ENCODE results near the gene SLC39A5. TPM values are rescaled to one million over a fixed set of nuclear protein-coding genes. Genes with fewer than 3 reads are reported as not detected.

SLC39A5 gene
- total RNA-seq, 1 experiment from 2014 or later = not detected

DNA sequence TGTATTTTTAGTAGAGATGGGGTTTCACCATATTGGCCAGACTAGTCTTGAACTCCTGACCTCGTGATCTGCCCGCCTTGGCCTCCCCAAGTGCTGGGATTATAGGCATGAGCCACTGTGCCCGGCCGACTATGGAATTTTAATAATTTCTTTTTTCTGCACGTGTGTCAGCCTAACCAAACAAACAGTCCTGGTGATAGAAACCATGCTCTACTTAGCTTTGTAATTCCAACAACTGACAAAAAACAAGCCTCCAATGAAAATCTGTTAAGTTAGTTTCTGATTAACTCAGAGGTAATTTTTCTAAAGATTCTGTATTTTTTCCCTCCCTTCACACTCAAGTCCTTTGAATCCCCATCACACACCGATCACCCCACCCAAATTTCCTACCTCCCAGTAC, 52.2 kb downstream of the SLC39A5 start:
- no peak overlapping the region for H3K14ac ChIP-seq (ENCODE audit: insufficient read depth, low read length)
- no peak overlapping the region for H3K27ac ChIP-seq (ENCODE audit: insufficient read length, low read depth, low read length)
- no peak overlapping the region for H3K4ac ChIP-seq (ENCODE audit: low read depth, low read length)
- H3K9me3 Mint-ChIP-seq = no peaks in the 10 kb centered on the region
- H3K18ac ChIP-seq (ENCODE audit: insufficient read length, low read depth, low read length) = no peak overlapping the region
- H3K9me3 ChIP-seq (ENCODE audit: control insufficient read depth, low read depth, low read length) = no peaks in the 10 kb centered on the region
- H2AFZ ChIP-seq (ENCODE audit: low read length) = no peak overlapping the region
- TF ChIP-seq, protein P1, sequence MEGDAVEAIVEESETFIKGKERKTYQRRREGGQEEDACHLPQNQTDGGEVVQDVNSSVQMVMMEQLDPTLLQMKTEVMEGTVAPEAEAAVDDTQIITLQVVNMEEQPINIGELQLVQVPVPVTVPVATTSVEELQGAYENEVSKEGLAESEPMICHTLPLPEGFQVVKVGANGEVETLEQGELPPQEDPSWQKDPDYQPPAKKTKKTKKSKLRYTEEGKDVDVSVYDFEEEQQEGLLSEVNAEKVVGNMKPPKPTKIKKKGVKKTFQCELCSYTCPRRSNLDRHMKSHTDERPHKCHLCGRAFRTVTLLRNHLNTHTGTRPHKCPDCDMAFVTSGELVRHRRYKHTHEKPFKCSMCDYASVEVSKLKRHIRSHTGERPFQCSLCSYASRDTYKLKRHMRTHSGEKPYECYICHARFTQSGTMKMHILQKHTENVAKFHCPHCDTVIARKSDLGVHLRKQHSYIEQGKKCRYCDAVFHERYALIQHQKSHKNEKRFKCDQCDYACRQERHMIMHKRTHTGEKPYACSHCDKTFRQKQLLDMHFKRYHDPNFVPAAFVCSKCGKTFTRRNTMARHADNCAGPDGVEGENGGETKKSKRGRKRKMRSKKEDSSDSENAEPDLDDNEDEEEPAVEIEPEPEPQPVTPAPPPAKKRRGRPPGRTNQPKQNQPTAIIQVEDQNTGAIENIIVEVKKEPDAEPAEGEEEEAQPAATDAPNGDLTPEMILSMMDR (conservative IDR thresholded peaks at IDR 0.05) = no peak
- H3K23ac ChIP-seq (ENCODE audit: insufficient read length, low read depth, low read length) = no peak overlapping the region
- 0 out of 2 replicates have a peak, but pooled peaks cover 2% of the 10 kb centered on the region for H3K4me1 ChIP-seq (ENCODE audit: insufficient read depth, low read length)
- H3K4me3 Mint-ChIP-seq = no peak overlapping the region
- no peaks in the 10 kb centered on the region for H3K27me3 ChIP-seq (ENCODE audit: insufficient read depth, low read length)
- H4K5ac ChIP-seq (ENCODE audit: insufficient read length, low read depth, low read length) = no peak overlapping the region
- H3K4me1 Mint-ChIP-seq = peaks cover 0 to 6% of the 10 kb centered on the region in 2 experiments; a peak in 2 of 4 replicates
- no peak overlapping the region for H3T11ph ChIP-seq (ENCODE audit: low read length)
- H3K4me2 ChIP-seq (ENCODE audit: insufficient read depth, insufficient read length, low read length) = no peak overlapping the region
- no peak overlapping the region for H2BK20ac ChIP-seq (ENCODE audit: low read depth, low read length, poor library complexity, severe bottlenecking)
- no peak overlapping the region for H2BK15ac ChIP-seq (ENCODE audit: low read depth, low read length)
- no peak overlapping the region for H3K56ac ChIP-seq (ENCODE audit: insufficient read length, low read depth, low read length)
- no peak overlapping the region for H4K91ac ChIP-seq (ENCODE audit: insufficient read length, low read depth, low read length)
- no peak overlapping the region for H2AK5ac ChIP-seq (ENCODE audit: insufficient read length, low read length)
- H4K20me1 ChIP-seq (ENCODE audit: control insufficient read depth, insufficient read depth, insufficient read length) = no peaks in the 10 kb centered on the region
- no peak overlapping the region for H2BK12ac ChIP-seq (ENCODE audit: insufficient read length, low read depth, low read length)
- H3K36me3 Mint-ChIP-seq (ENCODE audit: insufficient read depth in 1 of 3, low read depth in 3 of 3) = peaks cover 28 to 82% (median 50%) of the 10 kb centered on the region in 3 experiments
- H3K79me2 ChIP-seq (ENCODE audit: insufficient read depth, low read length) = no peaks in the 10 kb centered on the region
- H3K9ac ChIP-seq (ENCODE audit: extremely low read depth, insufficient read length, low read length) = no peak overlapping the region
- H3K23me2 ChIP-seq (ENCODE audit: insufficient read length, low read depth, low read length, poor library complexity, severe bottlenecking) = no peaks in the 10 kb centered on the region
- no peak for DNase-seq
- peaks cover 3% of the 10 kb centered on the region for H3K79me1 ChIP-seq (ENCODE audit: insufficient read depth, low read depth, low read length, poor library complexity, severe bottlenecking)
- whole genome bisulfite sequencing (ENCODE audit: extremely low coverage, insufficient read length, low lambda C conversion rate) = no CpG with 5 or more reads among the region's 6 CpGs
- H2BK120ac ChIP-seq (ENCODE audit: low read depth, low read length, poor library complexity, severe bottlenecking) = no peak overlapping the region
- H3K27me3 Mint-ChIP-seq (ENCODE audit: low read depth) = no peaks in the 10 kb centered on the region
- H4K8ac ChIP-seq (replicated peaks; ENCODE audit: insufficient read length, low read depth, low read length) = no peak overlapping the region
- no peak overlapping the region for H3K27ac Mint-ChIP-seq
- no peak overlapping the region for H2BK5ac ChIP-seq (ENCODE audit: insufficient read length, low read length)

Measured in H9 (cell line).